Esophagus squamous epithelium (tissue), 5 donors: Measurements from ENCODE around the gene MINDY4. TPM values are rescaled to one million over a fixed set of nuclear protein-coding genes. Genes with fewer than 3 reads are reported as not detected.

Experiments
- DNase-seq: peaks from one replicate; lab custom pipeline; 2025; lab: John Stamatoyannopoulos, UW
- H3K27ac ChIP-seq, 4 donors: fragments of 200-600 bp; sonication (generic); one replicate each; pipeline ENCODE4 v1.5.1; 2016 to 2019; ENCODE audit warnings: mild to moderate bottlenecking in 1 of 4
- H3K27me3 ChIP-seq, 4 donors: fragments of 200-600 bp; sonication (generic); 1 replicate in 3 of 4; 2 replicates in 1 of 4; pipeline versions ENCODE4 v1.5.1 to v1.6.0; 2017 to 2021; ENCODE audit warnings: antibody characterized with exemption in 1 of 4
- H3K36me3 ChIP-seq, 3 donors: fragments of 200-600 bp; sonication (generic); one replicate each; pipeline ENCODE4 v1.5.1; 2016 to 2019
- H3K4me1 ChIP-seq, 3 donors: fragments of 200-600 bp; sonication (generic); one replicate each; pipeline ENCODE4 v1.5.1; 2017 to 2019
- H3K4me3 ChIP-seq, 4 donors: fragments of 200-600 bp; sonication (generic); 1 replicate in 3 of 4; 2 replicates in 1 of 4; pipeline ENCODE4 v1.5.1; 2016 to 2019; ENCODE audit warnings: mild to moderate bottlenecking in 2 of 4, moderate library complexity in 1 of 4
- H3K9me3 ChIP-seq, 3 donors: fragments of 200-600 bp; sonication (generic); one replicate each; pipeline ENCODE4 v1.5.1; 2016 to 2019
- POLR2A ChIP-seq, 4 donors: fragments of 450-650 bp; IDR thresholded peaks; one replicate each; pipeline ENCODE4 v1.6.1; 2017; ENCODE audit warnings: antibody characterized with exemption in 4 of 4, mild to moderate bottlenecking in 4 of 4, moderate library complexity in 3 of 4
- WGBS, 2 donors: methylation state at CpG; one replicate each; pipeline ENCODE4 v1.1.5; 2018; 5-methylcytosine and 5-hydroxymethylcytosine counted together
- intact Hi-C: fragments of 100-400 bp; cut with DNase I; formaldehyde crosslinking; loops from one replicate; pipeline ENCODE4 v1.15.0; 2022
- total RNA-seq, 4 donors: library from RNA; depleted of rRNA; stranded (reverse); fragments of >200 nt; gene quantifications; one replicate each; pipeline ENCODE4 v1.1.0, GENCODE V29; 2016
- TF ChIP-seq, protein P1 (sequence below), 6 experiments: fragments of 450-650 bp in 4 of 6; fragments of 200-600 bp in 2 of 6; sonication (generic) in 2 of 6; IDR thresholded peaks; one replicate each; pipeline ENCODE4 v1.5.1; 2016 to 2019; ENCODE audit warnings: antibody characterized with exemption in 6 of 6, mild to moderate bottlenecking in 4 of 6, moderate library complexity in 4 of 6
- donor health status: DM: yes; HTN: yes; CAD: no.

Gene MINDY4
- total RNA-seq, 4 donors from 2014 or later = 2.5 to 6.3 (median 3.3) TPM

DNA sequence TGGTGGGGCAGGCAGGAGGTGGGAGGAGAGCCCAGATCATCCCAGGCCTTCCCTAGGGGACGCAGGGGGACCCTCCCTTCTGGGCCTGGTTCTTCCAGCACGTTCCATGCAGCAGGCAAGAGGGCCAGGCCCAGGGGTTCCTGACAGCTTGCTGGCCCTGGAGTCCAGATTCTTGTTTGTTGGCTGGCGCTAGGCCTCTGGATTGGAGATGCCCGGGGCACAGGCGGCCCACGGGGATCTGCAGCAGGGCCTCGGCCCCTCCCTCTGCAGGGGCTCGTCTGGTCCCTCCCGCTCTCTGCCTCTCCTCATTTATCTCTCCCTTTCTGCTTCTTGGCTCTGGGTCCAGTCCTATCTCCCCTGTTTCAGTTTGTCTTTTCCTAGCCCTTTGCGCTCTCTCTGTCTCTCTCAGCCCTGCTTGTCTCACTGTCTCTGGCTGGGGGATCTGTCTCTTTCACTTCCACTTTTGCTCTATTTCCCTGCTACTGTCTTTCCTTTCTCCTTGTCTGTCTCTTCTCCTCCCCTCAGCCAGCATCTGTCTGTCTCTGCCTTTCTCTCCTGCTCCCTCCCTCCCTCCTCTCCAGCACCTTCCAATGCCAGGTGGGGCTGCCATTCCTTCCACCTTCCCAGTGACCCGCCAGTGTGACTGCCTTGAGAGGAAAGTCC is 139.3 kb downstream of the MINDY4 start:
- Histone ChIP-seq H3K9me3 (no peaks in the 10 kb centered on the region), H3K4me1 (peaks cover 12 to 82% (median 41%) of the 10 kb centered on the region in 3 donors), H3K27me3 (no peaks in the 10 kb centered on the region), H3K27ac (peak overlapping the region; percentile 35 to 88 (median 72)), H3K36me3 (no peaks in the 10 kb centered on the region), H3K4me3 (no peak overlapping the region)
- no peak for TF ChIP-seq POLR2A (IDR thresholded peaks at IDR 0.05)
- TF ChIP-seq, protein P1, sequence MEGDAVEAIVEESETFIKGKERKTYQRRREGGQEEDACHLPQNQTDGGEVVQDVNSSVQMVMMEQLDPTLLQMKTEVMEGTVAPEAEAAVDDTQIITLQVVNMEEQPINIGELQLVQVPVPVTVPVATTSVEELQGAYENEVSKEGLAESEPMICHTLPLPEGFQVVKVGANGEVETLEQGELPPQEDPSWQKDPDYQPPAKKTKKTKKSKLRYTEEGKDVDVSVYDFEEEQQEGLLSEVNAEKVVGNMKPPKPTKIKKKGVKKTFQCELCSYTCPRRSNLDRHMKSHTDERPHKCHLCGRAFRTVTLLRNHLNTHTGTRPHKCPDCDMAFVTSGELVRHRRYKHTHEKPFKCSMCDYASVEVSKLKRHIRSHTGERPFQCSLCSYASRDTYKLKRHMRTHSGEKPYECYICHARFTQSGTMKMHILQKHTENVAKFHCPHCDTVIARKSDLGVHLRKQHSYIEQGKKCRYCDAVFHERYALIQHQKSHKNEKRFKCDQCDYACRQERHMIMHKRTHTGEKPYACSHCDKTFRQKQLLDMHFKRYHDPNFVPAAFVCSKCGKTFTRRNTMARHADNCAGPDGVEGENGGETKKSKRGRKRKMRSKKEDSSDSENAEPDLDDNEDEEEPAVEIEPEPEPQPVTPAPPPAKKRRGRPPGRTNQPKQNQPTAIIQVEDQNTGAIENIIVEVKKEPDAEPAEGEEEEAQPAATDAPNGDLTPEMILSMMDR (IDR thresholded peaks at IDR 0.05) = no peak
- DNase-seq = no peak
- 52 to 70% methylated on average over 7 to 9 of the region's 11 CpGs for WGBS, 2 donors
- intact Hi-C loops = no loop called here

GRCh38 chr7:30911133-30911532 is 139.9 kb downstream of the MINDY4 start:
- no CpG with 5 or more reads among the region's 11 CpGs for WGBS, 2 donors
- no peaks in the 10 kb centered on the region for H3K36me3 ChIP-seq
- DNase-seq = no peak
- no peaks in the 10 kb centered on the region for H3K9me3 ChIP-seq
- H3K4me1 ChIP-seq = peaks cover 6 to 82% (median 35%) of the 10 kb centered on the region in 3 donors
- intact Hi-C loops = no loop called here
- no peaks in the 10 kb centered on the region for H3K27me3 ChIP-seq
- H3K27ac ChIP-seq = peak overlapping the region; percentile 35 to 88 (median 72)
- H3K4me3 ChIP-seq = peak overlapping the region in 3 of 4 donors; percentile 32 to 62 (median 46)
- TF ChIP-seq, protein P1 (IDR thresholded peaks at IDR 0.05) = no peak
- no peak for TF ChIP-seq POLR2A (IDR thresholded peaks at IDR 0.05)

GRCh38 chr7:30911561-30911969 is 140.3 kb downstream of the MINDY4 start, which contains the start of gene AQP1:
Gene AQP1, plus strand, starts transcription at chr7:30911853. Its CDS starts 57 bp downstream, at chr7:30911910.
- 0 to 5% methylated on average over 1 to 4 of the region's 12 CpGs for WGBS, 2 donors
- intact Hi-C loops = no loop called here
- peaks cover 5 to 80% (median 31%) of the 10 kb centered on the region in 3 donors for H3K4me1 ChIP-seq

GRCh38 chr7:30912021-30912730 is 141.0 kb downstream of the MINDY4 start:
- peak overlapping the region; percentile 9 to 62 (median 39) for H3K4me3 ChIP-seq
- H3K9me3 ChIP-seq = no peaks in the 10 kb centered on the region
- 79% methylated on average over 8 to 21 of the region's 26 CpGs for WGBS, 2 donors
- H3K4me1 ChIP-seq = peaks cover 5 to 81% (median 28%) of the 10 kb centered on the region in 3 donors
- H3K27ac ChIP-seq = peak overlapping the region; percentile 35 to 88 (median 72)
- DNase-seq = no peak
- intact Hi-C loops = no loop called here
- H3K27me3 ChIP-seq = no peaks in the 10 kb centered on the region
- H3K36me3 ChIP-seq = no peaks in the 10 kb centered on the region
- TF ChIP-seq, protein P1 (IDR thresholded peaks at IDR 0.05) = no peak
- no peak for TF ChIP-seq POLR2A (IDR thresholded peaks at IDR 0.05)

More at GRCh38 chr7:30911561-30911969, 140.3 kb downstream of the MINDY4 start, which contains the start of gene AQP1:
- no peaks in the 10 kb centered on the region for H3K36me3 ChIP-seq
- H3K27me3 ChIP-seq = no peaks in the 10 kb centered on the region
- TF ChIP-seq, protein P1 (IDR thresholded peaks at IDR 0.05) = no peak
- peak in 2 of 4 donors; percentile 58 to 78 for TF ChIP-seq POLR2A (IDR thresholded peaks at IDR 0.05)
- no peak for DNase-seq
- peak within 1 kb of the TSS; percentile 9 to 62 (median 39) for H3K4me3 ChIP-seq
- no peaks in the 10 kb centered on the region for H3K9me3 ChIP-seq
- H3K27ac ChIP-seq = peak within 1 kb of the TSS; percentile 35 to 88 (median 72)

DNA sequence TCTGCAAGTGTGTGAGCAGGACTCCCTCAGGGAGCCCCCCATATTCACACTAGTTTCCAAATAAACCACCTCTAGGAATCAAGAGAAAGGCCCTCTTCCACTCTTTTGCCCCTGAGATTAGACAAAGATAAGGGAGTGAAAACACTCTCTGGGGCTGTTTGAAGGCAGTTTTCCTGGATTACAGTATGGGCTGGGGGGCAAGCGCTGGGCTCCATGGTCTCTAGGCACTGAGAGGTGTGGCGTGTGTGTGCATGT is 141.4 kb downstream of the MINDY4 start:
- Histone ChIP-seq H3K9me3 (no peaks in the 10 kb centered on the region), H3K4me3 (peak overlapping the region; percentile 9 to 62 (median 39)), H3K36me3 (no peaks in the 10 kb centered on the region), H3K27me3 (no peaks in the 10 kb centered on the region), H3K27ac (peak overlapping the region in 3 of 4 donors; percentile 61 to 88 (median 82)), H3K4me1 (peaks cover 5 to 79% (median 30%) of the 10 kb centered on the region in 3 donors)
- TF ChIP-seq POLR2A (IDR thresholded peaks at IDR 0.05) = no peak
- TF ChIP-seq, protein P1 (IDR thresholded peaks at IDR 0.05) = no peak
- DNase-seq = no peak
- WGBS, 2 donors = 79% methylated on average over 2 of the region's 2 CpGs; no CpG with 5 or more reads in 1 of the 2 donors
- intact Hi-C loops = no loop called here
